22Rv1 (cell line): ENCODE measurements around the gene TMEM129.

Experiments
- CTCF ChIP-seq: fragments of 450-650 bp; IDR thresholded peaks from 2 replicates; pipeline ENCODE4 v1.5.1; 2017; ENCODE audit warnings: mild to moderate bottlenecking
- ZFX ChIP-seq: fragments of 450-650 bp; IDR thresholded peaks from 2 replicates; pipeline ENCODE4 v1.6.1; 2017; ENCODE audit warnings: antibody characterized with exemption, borderline replicate concordance

DNA sequence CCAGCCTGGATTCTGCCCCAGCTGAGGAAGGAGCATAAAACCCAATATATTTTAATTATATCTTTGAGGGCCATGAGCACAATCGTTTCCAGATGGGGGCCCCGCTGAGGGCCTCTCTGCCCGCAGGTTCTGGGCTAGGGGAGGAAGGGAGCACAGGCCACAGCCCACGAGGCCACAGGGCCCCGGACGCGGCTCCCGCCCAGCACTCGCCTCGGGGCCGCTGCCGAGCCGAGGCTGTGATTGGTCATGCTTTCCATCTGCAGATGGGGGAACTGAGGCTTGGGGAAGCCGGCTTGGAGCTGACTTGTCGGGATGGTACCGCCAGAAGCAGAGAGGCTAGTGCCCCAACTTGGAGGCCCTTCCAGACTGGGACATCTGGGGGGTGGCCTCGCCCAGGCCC lies 34.2 kb upstream of the TMEM129 start:
- TF ChIP-seq CTCF, result no peak
- no peak for TF ChIP-seq ZFX
